Fibroblast of villous mesenchyme (primary cell): ENCODE data around the gene UBALD1. TPM values are rescaled to one million over a fixed set of nuclear protein-coding genes. Genes with fewer than 3 reads are reported as not detected.

ENCODE experiments used
- DNase-seq: peaks from one replicate; pipeline ENCODE4 v3.0.0-alpha.2; 2010; ENCODE audit warnings: low read depth
- H3K4me3 ChIP-seq: 2 replicates; pipeline ENCODE4 v1.5.1; 2011; ENCODE audit warnings: low read depth, mild to moderate bottlenecking, low read length
- CTCF ChIP-seq: IDR thresholded peaks from 2 replicates; pipeline ENCODE4 v1.5.1; 2012; ENCODE audit warnings: low read depth, mild to moderate bottlenecking, low read length; ENCODE audit not compliant: insufficient read depth
- total RNA-seq: library from RNA; depleted of rRNA; stranded (reverse); fragments of >200 nt; gene quantifications from 2 replicates; pipeline ENCODE4 v1.2.3, GENCODE V29; 2012

The UBALD1 gene
- total RNA-seq, 1 donor = 6.9 TPM

DNA sequence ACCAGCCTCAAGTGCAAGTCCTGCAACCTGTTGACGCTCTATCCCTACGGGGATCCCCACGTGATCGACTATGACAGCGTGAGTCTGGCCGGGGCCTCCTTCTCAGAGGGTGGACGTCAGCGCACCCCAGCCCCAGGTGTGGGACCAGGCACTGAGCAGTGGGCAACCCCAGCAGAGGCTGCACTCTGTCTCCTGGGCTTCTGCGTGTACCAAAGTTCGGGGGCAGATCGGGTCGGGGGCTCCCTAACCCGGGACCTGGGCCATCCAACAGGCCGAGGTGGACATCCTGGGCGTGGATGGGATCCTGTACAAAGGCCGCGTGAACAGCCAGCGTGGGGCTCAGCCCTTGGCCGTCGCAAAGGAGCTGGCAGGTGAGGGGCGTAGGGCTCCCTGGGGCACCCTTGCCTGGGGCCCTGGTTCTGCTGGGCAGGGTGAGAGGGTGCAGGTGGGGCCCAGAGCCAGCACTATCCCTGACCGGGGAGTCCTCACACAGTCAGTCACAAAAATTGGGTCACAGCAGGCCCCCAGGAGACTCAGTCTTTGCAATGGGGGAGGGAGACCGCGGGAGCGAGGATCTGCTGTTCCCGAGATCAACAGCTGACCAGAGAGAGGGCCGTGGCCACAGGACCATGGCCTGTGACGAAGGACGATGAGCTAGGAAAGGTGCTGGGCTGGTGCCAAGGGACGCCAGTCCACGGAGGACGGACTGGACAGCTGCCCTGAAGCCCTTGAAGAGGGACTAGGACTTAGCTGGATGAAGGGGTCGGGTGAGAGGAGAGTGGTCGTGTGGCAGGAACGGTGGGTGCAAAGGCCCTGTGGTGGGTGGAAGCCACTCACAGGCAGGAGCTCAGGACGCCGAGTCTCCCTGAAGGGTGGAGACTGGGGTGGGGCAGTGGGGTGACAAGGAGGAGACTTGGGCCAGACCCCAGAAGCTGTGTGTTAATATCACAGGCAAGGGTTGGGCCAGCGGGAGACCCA, 20.0 kb downstream of the UBALD1 start:
- no peak overlapping the region for H3K4me3 ChIP-seq
- DNase-seq = no peak
- TF ChIP-seq CTCF = no peak

- no peak overlapping the region for H3K4me3 ChIP-seq
- no peak for TF ChIP-seq CTCF
- no peak for DNase-seq
Observed at GRCh38 chr16:4593086-4593485, 21.6 kb downstream of the UBALD1 start.

- H3K4me3 ChIP-seq = no peak overlapping the region
- DNase-seq = no peak
- TF ChIP-seq CTCF = no peak
Observed at GRCh38 chr16:4591706-4592470, 22.8 kb downstream of the UBALD1 start.

DNA sequence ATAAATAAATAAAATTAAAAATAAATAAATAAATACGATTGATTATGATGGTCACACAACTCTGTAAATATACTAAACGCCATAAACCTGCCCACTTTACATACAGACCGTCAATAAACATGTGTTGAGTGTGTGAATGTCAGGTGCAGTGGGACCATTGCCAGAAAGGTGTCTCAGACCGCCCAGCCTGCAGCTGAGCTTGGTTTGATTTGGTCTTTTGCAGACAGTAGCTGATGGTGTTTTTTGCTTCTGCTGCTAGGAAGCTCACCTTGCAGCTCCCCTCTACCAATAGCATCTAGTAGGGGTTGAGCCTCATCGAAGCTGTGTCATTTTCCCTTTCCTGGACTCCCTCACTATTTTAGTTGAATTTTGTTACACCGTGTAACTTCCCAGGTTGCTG, 23.5 kb downstream of the UBALD1 start:
- TF ChIP-seq CTCF = no peak
- no peak overlapping the region for H3K4me3 ChIP-seq
- DNase-seq = no peak

GRCh38 chr16:4588961-4589360, 25.7 kb downstream of the UBALD1 start:
- no peak for TF ChIP-seq CTCF
- no peak for DNase-seq
- no peak overlapping the region for H3K4me3 ChIP-seq

DNA sequence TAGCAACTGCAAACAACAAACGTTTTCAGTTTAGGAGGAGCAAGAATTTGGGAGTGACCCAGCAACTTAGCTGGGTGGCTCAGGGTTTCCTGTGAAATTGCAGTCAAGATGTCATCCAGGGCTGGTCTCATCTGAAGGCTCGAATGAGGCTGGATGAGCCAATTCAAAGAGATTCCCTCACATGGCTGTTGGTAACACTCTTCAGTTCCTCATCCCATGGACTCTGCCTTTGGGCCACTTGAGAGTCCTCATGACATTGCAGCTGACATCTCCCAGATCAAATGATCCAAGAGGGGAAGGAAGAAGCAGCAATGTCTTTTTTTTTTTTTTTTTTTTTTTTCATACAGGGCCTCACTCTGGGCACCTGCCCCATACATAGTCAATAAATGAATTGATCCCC, 26.3 kb downstream of the UBALD1 start:
- TF ChIP-seq CTCF = no peak
- no peak for DNase-seq
- no peak overlapping the region for H3K4me3 ChIP-seq
